ENCODE data around the gene RGS3.

DNA sequence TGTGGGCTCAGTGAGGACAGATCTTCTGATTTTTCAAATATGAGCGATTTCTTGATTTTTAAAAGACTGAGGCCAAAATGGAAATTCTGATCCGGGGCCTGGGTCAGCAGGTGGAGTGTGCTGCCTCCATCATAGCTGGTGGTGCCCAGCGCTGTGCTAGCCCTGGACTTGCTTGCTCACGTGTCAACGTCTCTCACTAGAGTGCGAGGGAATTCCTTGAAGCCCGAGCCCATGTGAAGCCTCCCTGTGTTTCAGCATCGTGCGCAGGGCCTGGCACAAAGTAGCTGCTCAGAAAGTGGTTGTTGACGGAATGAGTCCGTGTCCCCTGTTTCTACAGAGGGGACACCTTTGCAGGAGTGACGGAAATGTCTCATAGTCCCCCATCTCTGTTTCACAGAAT, 50.5 kb downstream of the RGS3 start:
- TF ChIP-seq EP300 (IDR thresholded peaks at IDR 0.05; ENCODE audit: borderline replicate concordance in 1 of 2, control insufficient read depth in 1 of 2, low read depth in 2 of 2, low read length in 2 of 2) (no peak), TCF12 (IDR thresholded peaks at IDR 0.05; ENCODE audit: low read depth, low read length) (no peak), POLR2AphosphoS5 (IDR thresholded peaks at IDR 0.05; ENCODE audit: low read length) (no peak), MXI1 (IDR thresholded peaks at IDR 0.05; ENCODE audit: low read depth, low read length) (no peak), STAT1 (conservative IDR thresholded peaks at IDR 0.05) (no peak), BHLHE40 (IDR thresholded peaks at IDR 0.05; ENCODE audit: borderline replicate concordance in 1 of 2, low read depth in 2 of 2, low read length in 1 of 2) (no peak), SMAD5 (IDR thresholded peaks at IDR 0.05; ENCODE audit: low read depth) (no peak)
- TF ChIP-seq, protein P1, sequence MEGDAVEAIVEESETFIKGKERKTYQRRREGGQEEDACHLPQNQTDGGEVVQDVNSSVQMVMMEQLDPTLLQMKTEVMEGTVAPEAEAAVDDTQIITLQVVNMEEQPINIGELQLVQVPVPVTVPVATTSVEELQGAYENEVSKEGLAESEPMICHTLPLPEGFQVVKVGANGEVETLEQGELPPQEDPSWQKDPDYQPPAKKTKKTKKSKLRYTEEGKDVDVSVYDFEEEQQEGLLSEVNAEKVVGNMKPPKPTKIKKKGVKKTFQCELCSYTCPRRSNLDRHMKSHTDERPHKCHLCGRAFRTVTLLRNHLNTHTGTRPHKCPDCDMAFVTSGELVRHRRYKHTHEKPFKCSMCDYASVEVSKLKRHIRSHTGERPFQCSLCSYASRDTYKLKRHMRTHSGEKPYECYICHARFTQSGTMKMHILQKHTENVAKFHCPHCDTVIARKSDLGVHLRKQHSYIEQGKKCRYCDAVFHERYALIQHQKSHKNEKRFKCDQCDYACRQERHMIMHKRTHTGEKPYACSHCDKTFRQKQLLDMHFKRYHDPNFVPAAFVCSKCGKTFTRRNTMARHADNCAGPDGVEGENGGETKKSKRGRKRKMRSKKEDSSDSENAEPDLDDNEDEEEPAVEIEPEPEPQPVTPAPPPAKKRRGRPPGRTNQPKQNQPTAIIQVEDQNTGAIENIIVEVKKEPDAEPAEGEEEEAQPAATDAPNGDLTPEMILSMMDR (IDR thresholded peaks at IDR 0.05 in 2 of 3, conservative IDR thresholded peaks at IDR 0.05 in 1 of 3; ENCODE audit: control insufficient read depth in 2 of 3, extremely low read depth in 1 of 3, insufficient read depth in 1 of 3, low read depth in 3 of 3, low read length in 3 of 3) = no peak
- TF ChIP-seq, protein P2, sequence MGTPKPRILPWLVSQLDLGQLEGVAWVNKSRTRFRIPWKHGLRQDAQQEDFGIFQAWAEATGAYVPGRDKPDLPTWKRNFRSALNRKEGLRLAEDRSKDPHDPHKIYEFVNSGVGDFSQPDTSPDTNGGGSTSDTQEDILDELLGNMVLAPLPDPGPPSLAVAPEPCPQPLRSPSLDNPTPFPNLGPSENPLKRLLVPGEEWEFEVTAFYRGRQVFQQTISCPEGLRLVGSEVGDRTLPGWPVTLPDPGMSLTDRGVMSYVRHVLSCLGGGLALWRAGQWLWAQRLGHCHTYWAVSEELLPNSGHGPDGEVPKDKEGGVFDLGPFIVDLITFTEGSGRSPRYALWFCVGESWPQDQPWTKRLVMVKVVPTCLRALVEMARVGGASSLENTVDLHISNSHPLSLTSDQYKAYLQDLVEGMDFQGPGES (IDR thresholded peaks at IDR 0.05) = no peak
- TF ChIP-seq, protein P3, sequence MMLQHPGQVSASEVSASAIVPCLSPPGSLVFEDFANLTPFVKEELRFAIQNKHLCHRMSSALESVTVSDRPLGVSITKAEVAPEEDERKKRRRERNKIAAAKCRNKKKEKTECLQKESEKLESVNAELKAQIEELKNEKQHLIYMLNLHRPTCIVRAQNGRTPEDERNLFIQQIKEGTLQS (IDR thresholded peaks at IDR 0.05; ENCODE audit: borderline replicate concordance, extremely low read depth, low read depth, low read length) = no peak

All from GM12878 (cell line).